Tibial nerve (tissue), 4 donors: ENCODE measurements around the gene STK4. TPM values are rescaled to one million over a fixed set of nuclear protein-coding genes. Genes with fewer than 3 reads are reported as not detected.

Source experiments
- DNase-seq, 2 donors: peaks; one replicate each; pipeline ENCODE4 v3.0.0-alpha.2; 2019; ENCODE audit warnings: low spot score in 2 of 2
- H3K27ac ChIP-seq, 4 donors: fragments of 200-600 bp; sonication (generic) in 3 of 4; one replicate each; pipeline ENCODE4 v1.5.1; 2017 to 2019; ENCODE audit warnings: mild to moderate bottlenecking in 1 of 4
- H3K27me3 ChIP-seq, 2 donors: fragments of 200-600 bp; sonication (generic) in 1 of 2; one replicate each; pipeline versions ENCODE4 v1.5.1 to v1.6.0; 2017 to 2019
- H3K36me3 ChIP-seq, 3 donors: fragments of 200-600 bp; sonication (generic); one replicate each; pipeline ENCODE4 v1.5.1; 2018 to 2019
- H3K4me1 ChIP-seq, 4 donors: fragments of 200-600 bp; sonication (generic) in 3 of 4; one replicate each; pipeline ENCODE4 v1.5.1; 2017 to 2019
- H3K4me3 ChIP-seq, 4 donors: fragments of 200-600 bp; sonication (generic) in 3 of 4; one replicate each; pipeline ENCODE4 v1.5.1; 2017 to 2019; ENCODE audit warnings: mild to moderate bottlenecking in 1 of 4, moderate library complexity in 1 of 4
- H3K9me3 ChIP-seq, 4 donors: fragments of 200-600 bp; sonication (generic) in 3 of 4; one replicate each; pipeline ENCODE4 v1.5.1; 2017 to 2019
- EP300 ChIP-seq, 2 donors: sonication (generic); formaldehyde crosslinking; IDR thresholded peaks; one replicate each; pipeline ENCODE4 v1.6.1; 2017; ENCODE audit warnings: antibody characterized with exemption in 2 of 2, mild to moderate bottlenecking in 1 of 2
- POLR2A ChIP-seq, 2 donors: fragments of 450-650 bp; IDR thresholded peaks; one replicate each; pipeline ENCODE4 v1.6.1; 2017; ENCODE audit warnings: antibody characterized with exemption in 2 of 2, mild to moderate bottlenecking in 2 of 2, moderate library complexity in 2 of 2
- WGBS, 2 donors: methylation state at CpG; one replicate each; pipeline ENCODE4 v1.1.5; 2018; 5-methylcytosine and 5-hydroxymethylcytosine counted together
- total RNA-seq, 4 donors: library from RNA; depleted of rRNA; stranded (reverse); fragments of >200 nt; gene quantifications; one replicate each; pipeline ENCODE4 v1.1.0, GENCODE V29; 2016
- TF ChIP-seq, protein P1 (sequence below), 5 experiments: fragments of 200-600 bp in 3 of 5; fragments of 450-650 bp in 2 of 5; sonication (generic) in 3 of 5; IDR thresholded peaks; one replicate each; pipeline ENCODE4 v1.5.1; 2016 to 2019; ENCODE audit warnings: antibody characterized with exemption in 5 of 5, mild to moderate bottlenecking in 3 of 5, moderate library complexity in 2 of 5

STK4 gene
- total RNA-seq, 4 donors from 2014 or later: 24.3 to 28.5 (median 27.1) TPM

DNA sequence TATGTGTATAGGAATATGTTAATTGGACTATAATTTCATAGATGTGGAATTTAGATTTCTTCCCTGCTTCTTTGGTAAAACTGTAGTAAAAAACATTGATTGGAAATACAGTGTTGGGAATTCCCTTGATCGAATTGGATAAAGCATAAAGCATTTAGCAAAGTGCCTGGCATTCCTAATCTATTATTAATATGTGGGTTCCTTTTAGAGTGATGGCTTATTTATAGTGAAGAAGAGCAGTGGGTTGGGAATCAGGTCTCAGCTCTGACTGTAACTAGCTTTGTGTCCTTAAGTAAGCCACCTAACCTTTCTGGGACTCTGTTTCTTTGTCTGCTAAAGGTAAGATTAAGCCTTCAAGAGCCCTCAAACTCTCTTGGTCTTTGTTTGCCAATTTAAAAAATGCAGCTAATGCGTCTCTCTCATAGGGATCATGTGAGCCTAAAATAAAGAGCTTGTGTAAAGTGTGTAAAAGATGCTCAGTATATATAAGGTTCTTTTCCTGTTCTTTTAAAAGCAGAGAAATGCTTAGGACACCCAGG lies 81.3 kb downstream of the STK4 start:
- 69 to 75% methylated on average over 2 of the region's 2 CpGs for WGBS, 2 donors
- H3K27me3 ChIP-seq: no peaks in the 10 kb centered on the region
- no peak overlapping the region for H3K27ac ChIP-seq
- H3K9me3 ChIP-seq: no peaks in the 10 kb centered on the region
- TF ChIP-seq, protein P1, sequence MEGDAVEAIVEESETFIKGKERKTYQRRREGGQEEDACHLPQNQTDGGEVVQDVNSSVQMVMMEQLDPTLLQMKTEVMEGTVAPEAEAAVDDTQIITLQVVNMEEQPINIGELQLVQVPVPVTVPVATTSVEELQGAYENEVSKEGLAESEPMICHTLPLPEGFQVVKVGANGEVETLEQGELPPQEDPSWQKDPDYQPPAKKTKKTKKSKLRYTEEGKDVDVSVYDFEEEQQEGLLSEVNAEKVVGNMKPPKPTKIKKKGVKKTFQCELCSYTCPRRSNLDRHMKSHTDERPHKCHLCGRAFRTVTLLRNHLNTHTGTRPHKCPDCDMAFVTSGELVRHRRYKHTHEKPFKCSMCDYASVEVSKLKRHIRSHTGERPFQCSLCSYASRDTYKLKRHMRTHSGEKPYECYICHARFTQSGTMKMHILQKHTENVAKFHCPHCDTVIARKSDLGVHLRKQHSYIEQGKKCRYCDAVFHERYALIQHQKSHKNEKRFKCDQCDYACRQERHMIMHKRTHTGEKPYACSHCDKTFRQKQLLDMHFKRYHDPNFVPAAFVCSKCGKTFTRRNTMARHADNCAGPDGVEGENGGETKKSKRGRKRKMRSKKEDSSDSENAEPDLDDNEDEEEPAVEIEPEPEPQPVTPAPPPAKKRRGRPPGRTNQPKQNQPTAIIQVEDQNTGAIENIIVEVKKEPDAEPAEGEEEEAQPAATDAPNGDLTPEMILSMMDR (IDR thresholded peaks at IDR 0.05): no peak
- TF ChIP-seq EP300 (IDR thresholded peaks at IDR 0.05): no peak
- TF ChIP-seq POLR2A (IDR thresholded peaks at IDR 0.05): no peak
- no peak overlapping the region for H3K4me3 ChIP-seq
- peaks cover 0 to 50% (median 21%) of the 10 kb centered on the region in 4 donors for H3K4me1 ChIP-seq
- no peaks in the 10 kb centered on the region for H3K36me3 ChIP-seq
- no peak for DNase-seq

DNA sequence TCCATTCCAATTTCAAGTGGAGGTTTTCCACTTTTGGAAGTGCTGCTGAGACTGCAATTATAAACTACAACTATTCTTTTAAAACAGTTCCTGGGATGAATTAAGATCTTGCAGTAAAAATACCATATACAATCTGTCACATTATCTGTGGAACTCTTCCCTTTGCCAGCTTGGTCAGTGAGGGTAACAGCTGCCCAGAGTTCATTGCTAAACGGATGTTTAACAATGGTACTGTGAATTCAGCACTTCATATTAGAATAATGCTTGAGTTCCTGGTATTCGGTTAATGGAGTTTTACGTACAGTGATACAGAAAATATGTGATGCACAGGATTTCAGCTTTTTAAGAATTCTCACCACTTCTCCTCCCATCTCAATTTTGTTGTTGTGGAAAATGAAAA lies 83.1 kb downstream of the STK4 start:
- Histone ChIP-seq H3K27ac (peak overlapping the region in 3 of 4 donors; percentile 1 to 79 (median 71)), H3K9me3 (no peaks in the 10 kb centered on the region), H3K4me1 (peaks cover 3 to 56% (median 32%) of the 10 kb centered on the region in 4 donors), H3K27me3 (no peaks in the 10 kb centered on the region), H3K36me3 (no peaks in the 10 kb centered on the region), H3K4me3 (no peak overlapping the region)
- TF ChIP-seq, protein P1 (IDR thresholded peaks at IDR 0.05): no peak
- no peak for TF ChIP-seq EP300 (IDR thresholded peaks at IDR 0.05)
- no peak for TF ChIP-seq POLR2A (IDR thresholded peaks at IDR 0.05)
- DNase-seq: no peak
- 46 to 53% methylated on average over 3 of the region's 3 CpGs for WGBS, 2 donors

DNA sequence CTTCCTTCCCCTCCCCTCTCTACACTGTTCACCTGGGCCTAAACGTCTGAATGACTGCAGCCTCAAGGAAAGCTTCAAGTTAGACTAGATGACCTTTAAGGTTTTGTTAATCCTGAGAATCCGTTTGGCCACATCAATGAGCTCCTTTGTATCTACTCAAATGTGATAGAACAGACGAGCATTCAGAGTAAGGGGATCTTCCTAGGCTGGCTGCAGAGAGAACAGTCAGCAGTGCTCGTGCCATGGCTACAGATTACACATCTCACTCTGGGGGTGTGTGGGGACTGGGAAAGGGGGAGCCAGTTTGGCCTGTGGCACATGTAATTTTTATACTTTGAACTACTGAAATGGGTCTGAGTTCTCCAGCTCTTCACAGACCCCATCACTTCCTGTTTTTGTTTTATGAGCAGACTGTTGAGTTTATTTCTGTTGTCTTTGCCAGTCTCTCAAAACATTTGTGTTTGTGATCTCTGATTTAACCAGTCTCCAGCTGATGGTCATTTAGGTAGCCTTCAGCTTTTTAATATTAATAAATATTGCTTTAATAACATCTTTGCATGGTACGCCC lies 83.7 kb downstream of the STK4 start:
- no peak overlapping the region for H3K4me3 ChIP-seq
- WGBS, 2 donors: 41 to 42% methylated on average over 5 of the region's 5 CpGs
- no peaks in the 10 kb centered on the region for H3K9me3 ChIP-seq
- H3K27me3 ChIP-seq: no peaks in the 10 kb centered on the region
- TF ChIP-seq POLR2A (IDR thresholded peaks at IDR 0.05): no peak
- TF ChIP-seq EP300 (IDR thresholded peaks at IDR 0.05): no peak
- TF ChIP-seq, protein P1 (IDR thresholded peaks at IDR 0.05): no peak
- H3K4me1 ChIP-seq: peaks cover 3 to 54% (median 31%) of the 10 kb centered on the region in 4 donors
- H3K27ac ChIP-seq: peak overlapping the region in 3 of 4 donors; percentile 1 to 79 (median 71)
- no peak for DNase-seq
- no peaks in the 10 kb centered on the region for H3K36me3 ChIP-seq

DNA sequence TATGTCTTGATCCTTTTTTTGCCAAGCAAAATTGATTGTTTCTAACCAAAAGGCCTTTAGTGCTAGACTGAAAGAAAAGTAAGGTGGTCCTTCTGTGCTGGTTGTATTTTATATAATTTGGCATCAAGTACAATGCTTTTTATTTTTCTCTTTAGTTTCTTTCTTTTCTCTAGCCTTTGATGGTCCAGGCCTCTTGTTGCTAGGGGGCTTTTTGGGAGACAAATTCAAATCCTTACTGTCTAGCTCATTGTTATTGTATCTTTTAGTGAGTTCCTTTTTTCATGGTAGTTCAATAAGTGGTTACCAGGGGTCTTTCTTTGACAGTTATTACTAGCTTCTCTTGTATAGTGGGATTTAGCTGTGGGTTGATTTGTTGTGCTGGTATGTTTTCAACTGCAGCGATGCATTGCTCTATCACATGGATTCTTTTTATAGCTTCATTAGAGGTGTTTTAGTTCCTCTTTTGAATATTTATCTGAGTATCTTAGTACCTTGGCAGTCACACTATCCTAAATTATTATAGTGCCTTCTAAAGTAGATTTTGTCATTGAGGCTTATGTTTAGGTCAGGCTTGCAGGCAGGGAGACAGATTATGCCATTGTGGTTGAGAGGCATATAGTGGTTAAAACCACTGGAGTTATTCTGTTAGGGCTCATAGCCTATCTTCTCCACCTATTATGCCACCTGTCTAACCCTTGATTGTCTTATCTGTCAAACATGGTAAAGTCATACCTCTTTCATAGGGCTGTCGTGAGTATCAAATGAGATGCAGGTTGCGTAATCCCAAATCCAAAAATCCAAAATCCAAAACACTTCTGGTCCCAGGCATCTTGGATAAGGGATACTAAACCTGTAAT lies 85.1 kb downstream of the STK4 start:
- H3K36me3 ChIP-seq: no peaks in the 10 kb centered on the region
- H3K9me3 ChIP-seq: no peaks in the 10 kb centered on the region
- no peaks in the 10 kb centered on the region for H3K27me3 ChIP-seq
- TF ChIP-seq POLR2A (IDR thresholded peaks at IDR 0.05) (no peak), EP300 (IDR thresholded peaks at IDR 0.05) (no peak)
- TF ChIP-seq, protein P1 (IDR thresholded peaks at IDR 0.05): no peak
- WGBS, 2 donors: 80 to 85% methylated on average over 3 of the region's 3 CpGs
- no peak for DNase-seq
- H3K4me1 ChIP-seq: peaks cover 3 to 54% (median 31%) of the 10 kb centered on the region in 4 donors
- no peak overlapping the region for H3K4me3 ChIP-seq
- H3K27ac ChIP-seq: peak overlapping the region in 2 of 4 donors; percentile 53 to 71
